HepG2 (cell line): ENCODE results near the gene PSMB1. TPM values are rescaled to one million over a fixed set of nuclear protein-coding genes. Genes with fewer than 3 reads are reported as not detected.

Source experiments
- FOSL1 ChIP-seq: sonication (generic); formaldehyde crosslinking; IDR thresholded peaks from 2 replicates; pipeline ENCODE4 v1.9.0; 2021; ENCODE audit warnings: missing genetic modification reagents, borderline replicate concordance
- TAF15 ChIP-seq: fragments of 200-400 bp; formaldehyde crosslinking; IDR thresholded peaks from one replicate; pipeline ENCODE4 v1.6.1; 2018; ENCODE audit warnings: mild to moderate bottlenecking, low read depth, low read length; ENCODE audit not compliant: poor library complexity, severe bottlenecking
- ZNF3 ChIP-seq: IDR thresholded peaks from 2 replicates; pipeline ENCODE4 v1.7.0; 2017; ENCODE audit warnings: inconsistent platforms
- ZNF331 ChIP-seq: sonication (generic); formaldehyde crosslinking; IDR thresholded peaks from 2 replicates; pipeline ENCODE4 v1.4.0; 2020; ENCODE audit warnings: missing genetic modification reagents
- ZNF431 ChIP-seq: sonication (generic); formaldehyde crosslinking; IDR thresholded peaks from 2 replicates; pipeline ENCODE4 v1.9.0; 2022; ENCODE audit warnings: missing genetic modification reagents, low read depth, mild to moderate bottlenecking, borderline replicate concordance
- polyA plus RNA-seq, 8 experiments: library from polyadenylated mRNA; depleted of rRNA in 3 of 8; stranded (reverse) in 7 of 8; unstranded in 1 of 8; fragments of >200 nt; fragmentation: Illumina TruSeq in 4 of 8; extraction: Trizol in 4 of 8; gene quantifications; 2 replicates each; pipeline versions ENCODE4 v1.2.1 to v1.2.3, GENCODE V29; 2011 to 2016; ENCODE audit warnings: low read depth in 4 of 8, missing spikeins in 1 of 8, mixed read lengths in 1 of 8; ENCODE audit not compliant: insufficient read depth in 1 of 8
- total RNA-seq, 5 experiments: library from RNA; depleted of rRNA; stranded (reverse); fragments of >200 nt; fragmentation: Illumina TruSeq; extraction: Trizol; gene quantifications; 2 replicates each; pipeline ENCODE4 v1.2.3, GENCODE V29; 2016; ENCODE audit warnings: low read depth in 1 of 5
- TF ChIP-seq, protein P1 (sequence below), 2 experiments: sonication (generic) in 1 of 2; formaldehyde crosslinking in 1 of 2; IDR thresholded peaks; 2 replicates each; pipeline versions ENCODE4 v1.5.1 to v1.6.1; 2011 to 2020; ENCODE audit warnings: borderline replicate concordance in 1 of 2, low read depth in 1 of 2, low read length in 1 of 2, mild to moderate bottlenecking in 1 of 2, missing genetic modification reagents in 1 of 2, moderate library complexity in 1 of 2
- TF ChIP-seq, protein P2 (sequence below): sonication (generic); formaldehyde crosslinking; IDR thresholded peaks from 2 replicates; pipeline ENCODE4 v1.4.0; 2020; ENCODE audit warnings: mild to moderate bottlenecking, missing genetic modification reagents
- TF ChIP-seq, protein P3 (sequence below): sonication (generic); formaldehyde crosslinking; IDR thresholded peaks from 2 replicates; pipeline ENCODE4 v1.4.0; 2020; ENCODE audit warnings: mild to moderate bottlenecking, missing genetic modification reagents
- TF ChIP-seq, protein P4 (sequence below): sonication (generic); formaldehyde crosslinking; IDR thresholded peaks from 2 replicates; pipeline ENCODE4 v1.4.0; 2020; ENCODE audit warnings: low read depth, mild to moderate bottlenecking, missing genetic modification reagents
- TF ChIP-seq, protein P5 (sequence below): sonication (generic); formaldehyde crosslinking; IDR thresholded peaks from 2 replicates; pipeline ENCODE4 v1.9.0; 2021; ENCODE audit warnings: missing genetic modification reagents, borderline replicate concordance
- TF ChIP-seq, protein P6 (sequence below): sonication (generic); formaldehyde crosslinking; IDR thresholded peaks from 2 replicates; pipeline ENCODE4 v1.4.0; 2020; ENCODE audit warnings: mild to moderate bottlenecking, missing genetic modification reagents
- TF ChIP-seq, protein P7 (sequence below): IDR thresholded peaks from 2 replicates; pipeline ENCODE4 v1.6.1; 2016; ENCODE audit warnings: control low read depth

PSMB1 gene
- total and polyA plus RNA-seq, 2 of the 13 experiments (the other 11 are each of a cell fraction or from before 2014, with no cell fraction given) = 528 to 592 TPM

DNA sequence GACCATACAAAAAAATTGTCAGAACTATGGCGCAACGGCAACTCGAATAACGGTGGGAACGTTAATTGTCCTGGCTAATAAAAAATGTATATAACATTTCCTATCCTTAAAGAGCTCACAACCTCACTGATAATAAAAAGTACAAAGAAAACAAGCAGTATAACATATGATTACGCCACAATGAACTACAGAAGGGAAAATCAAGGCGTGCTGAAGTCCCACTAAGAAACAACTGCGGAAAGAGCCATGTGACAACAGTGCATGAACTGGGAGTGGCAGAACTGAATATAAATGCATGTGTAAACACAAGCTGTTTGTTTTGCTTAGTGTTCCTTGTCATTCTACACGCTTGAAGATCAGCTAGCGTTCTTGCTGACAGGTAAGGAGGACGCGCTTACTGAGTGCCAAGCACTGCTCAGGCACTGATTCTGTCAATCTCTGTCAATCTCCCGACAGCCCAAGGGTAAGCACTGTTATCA, 466 bp upstream of the PSMB1 start (continued):
- TF ChIP-seq, protein P1, sequence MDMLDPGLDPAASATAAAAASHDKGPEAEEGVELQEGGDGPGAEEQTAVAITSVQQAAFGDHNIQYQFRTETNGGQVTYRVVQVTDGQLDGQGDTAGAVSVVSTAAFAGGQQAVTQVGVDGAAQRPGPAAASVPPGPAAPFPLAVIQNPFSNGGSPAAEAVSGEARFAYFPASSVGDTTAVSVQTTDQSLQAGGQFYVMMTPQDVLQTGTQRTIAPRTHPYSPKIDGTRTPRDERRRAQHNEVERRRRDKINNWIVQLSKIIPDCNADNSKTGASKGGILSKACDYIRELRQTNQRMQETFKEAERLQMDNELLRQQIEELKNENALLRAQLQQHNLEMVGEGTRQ (IDR thresholded peaks at IDR 0.05; ENCODE audit: low read depth, low read length) = no peak
- TF ChIP-seq, protein P1 (CRISPR knock-in tag; IDR thresholded peaks at IDR 0.05; ENCODE audit: borderline replicate concordance) = peak; percentile 38; the same call in 1 of the 2 replicates
- TF ChIP-seq, protein P2, sequence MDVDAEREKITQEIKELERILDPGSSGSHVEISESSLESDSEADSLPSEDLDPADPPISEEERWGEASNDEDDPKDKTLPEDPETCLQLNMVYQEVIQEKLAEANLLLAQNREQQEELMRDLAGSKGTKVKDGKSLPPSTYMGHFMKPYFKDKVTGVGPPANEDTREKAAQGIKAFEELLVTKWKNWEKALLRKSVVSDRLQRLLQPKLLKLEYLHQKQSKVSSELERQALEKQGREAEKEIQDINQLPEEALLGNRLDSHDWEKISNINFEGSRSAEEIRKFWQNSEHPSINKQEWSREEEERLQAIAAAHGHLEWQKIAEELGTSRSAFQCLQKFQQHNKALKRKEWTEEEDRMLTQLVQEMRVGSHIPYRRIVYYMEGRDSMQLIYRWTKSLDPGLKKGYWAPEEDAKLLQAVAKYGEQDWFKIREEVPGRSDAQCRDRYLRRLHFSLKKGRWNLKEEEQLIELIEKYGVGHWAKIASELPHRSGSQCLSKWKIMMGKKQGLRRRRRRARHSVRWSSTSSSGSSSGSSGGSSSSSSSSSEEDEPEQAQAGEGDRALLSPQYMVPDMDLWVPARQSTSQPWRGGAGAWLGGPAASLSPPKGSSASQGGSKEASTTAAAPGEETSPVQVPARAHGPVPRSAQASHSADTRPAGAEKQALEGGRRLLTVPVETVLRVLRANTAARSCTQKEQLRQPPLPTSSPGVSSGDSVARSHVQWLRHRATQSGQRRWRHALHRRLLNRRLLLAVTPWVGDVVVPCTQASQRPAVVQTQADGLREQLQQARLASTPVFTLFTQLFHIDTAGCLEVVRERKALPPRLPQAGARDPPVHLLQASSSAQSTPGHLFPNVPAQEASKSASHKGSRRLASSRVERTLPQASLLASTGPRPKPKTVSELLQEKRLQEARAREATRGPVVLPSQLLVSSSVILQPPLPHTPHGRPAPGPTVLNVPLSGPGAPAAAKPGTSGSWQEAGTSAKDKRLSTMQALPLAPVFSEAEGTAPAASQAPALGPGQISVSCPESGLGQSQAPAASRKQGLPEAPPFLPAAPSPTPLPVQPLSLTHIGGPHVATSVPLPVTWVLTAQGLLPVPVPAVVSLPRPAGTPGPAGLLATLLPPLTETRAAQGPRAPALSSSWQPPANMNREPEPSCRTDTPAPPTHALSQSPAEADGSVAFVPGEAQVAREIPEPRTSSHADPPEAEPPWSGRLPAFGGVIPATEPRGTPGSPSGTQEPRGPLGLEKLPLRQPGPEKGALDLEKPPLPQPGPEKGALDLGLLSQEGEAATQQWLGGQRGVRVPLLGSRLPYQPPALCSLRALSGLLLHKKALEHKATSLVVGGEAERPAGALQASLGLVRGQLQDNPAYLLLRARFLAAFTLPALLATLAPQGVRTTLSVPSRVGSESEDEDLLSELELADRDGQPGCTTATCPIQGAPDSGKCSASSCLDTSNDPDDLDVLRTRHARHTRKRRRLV (CRISPR knock-in tag) = 0 out of 2 replicates have a peak, but pooled peaks have one; percentile 5
- TF ChIP-seq ZNF431 (CRISPR knock-in tag) (0 out of 2 replicates have a peak, but pooled peaks have one; percentile 11), FOSL1 (CRISPR knock-in tag) (no peak), ZNF3 (CRISPR knock-in tag) (no peak), TAF15 (no peak), ZNF331 (no peak)
- TF ChIP-seq, protein P3, sequence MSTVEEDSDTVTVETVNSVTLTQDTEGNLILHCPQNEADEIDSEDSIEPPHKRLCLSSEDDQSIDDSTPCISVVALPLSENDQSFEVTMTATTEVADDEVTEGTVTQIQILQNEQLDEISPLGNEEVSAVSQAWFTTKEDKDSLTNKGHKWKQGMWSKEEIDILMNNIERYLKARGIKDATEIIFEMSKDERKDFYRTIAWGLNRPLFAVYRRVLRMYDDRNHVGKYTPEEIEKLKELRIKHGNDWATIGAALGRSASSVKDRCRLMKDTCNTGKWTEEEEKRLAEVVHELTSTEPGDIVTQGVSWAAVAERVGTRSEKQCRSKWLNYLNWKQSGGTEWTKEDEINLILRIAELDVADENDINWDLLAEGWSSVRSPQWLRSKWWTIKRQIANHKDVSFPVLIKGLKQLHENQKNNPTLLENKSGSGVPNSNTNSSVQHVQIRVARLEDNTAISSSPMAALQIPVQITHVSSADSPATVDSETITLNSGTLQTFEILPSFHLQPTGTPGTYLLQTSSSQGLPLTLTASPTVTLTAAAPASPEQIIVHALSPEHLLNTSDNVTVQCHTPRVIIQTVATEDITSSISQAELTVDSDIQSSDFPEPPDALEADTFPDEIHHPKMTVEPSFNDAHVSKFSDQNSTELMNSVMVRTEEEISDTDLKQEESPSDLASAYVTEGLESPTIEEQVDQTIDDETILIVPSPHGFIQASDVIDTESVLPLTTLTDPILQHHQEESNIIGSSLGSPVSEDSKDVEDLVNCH (CRISPR knock-in tag) = no peak
- TF ChIP-seq, protein P4, sequence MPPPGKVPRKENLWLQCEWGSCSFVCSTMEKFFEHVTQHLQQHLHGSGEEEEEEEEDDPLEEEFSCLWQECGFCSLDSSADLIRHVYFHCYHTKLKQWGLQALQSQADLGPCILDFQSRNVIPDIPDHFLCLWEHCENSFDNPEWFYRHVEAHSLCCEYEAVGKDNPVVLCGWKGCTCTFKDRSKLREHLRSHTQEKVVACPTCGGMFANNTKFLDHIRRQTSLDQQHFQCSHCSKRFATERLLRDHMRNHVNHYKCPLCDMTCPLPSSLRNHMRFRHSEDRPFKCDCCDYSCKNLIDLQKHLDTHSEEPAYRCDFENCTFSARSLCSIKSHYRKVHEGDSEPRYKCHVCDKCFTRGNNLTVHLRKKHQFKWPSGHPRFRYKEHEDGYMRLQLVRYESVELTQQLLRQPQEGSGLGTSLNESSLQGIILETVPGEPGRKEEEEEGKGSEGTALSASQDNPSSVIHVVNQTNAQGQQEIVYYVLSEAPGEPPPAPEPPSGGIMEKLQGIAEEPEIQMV (CRISPR knock-in tag) = 0 out of 2 replicates have a peak, but pooled peaks have one; percentile 17
- TF ChIP-seq, protein P5, sequence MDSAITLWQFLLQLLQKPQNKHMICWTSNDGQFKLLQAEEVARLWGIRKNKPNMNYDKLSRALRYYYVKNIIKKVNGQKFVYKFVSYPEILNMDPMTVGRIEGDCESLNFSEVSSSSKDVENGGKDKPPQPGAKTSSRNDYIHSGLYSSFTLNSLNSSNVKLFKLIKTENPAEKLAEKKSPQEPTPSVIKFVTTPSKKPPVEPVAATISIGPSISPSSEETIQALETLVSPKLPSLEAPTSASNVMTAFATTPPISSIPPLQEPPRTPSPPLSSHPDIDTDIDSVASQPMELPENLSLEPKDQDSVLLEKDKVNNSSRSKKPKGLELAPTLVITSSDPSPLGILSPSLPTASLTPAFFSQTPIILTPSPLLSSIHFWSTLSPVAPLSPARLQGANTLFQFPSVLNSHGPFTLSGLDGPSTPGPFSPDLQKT (CRISPR knock-in tag) = no peak
- TF ChIP-seq, protein P6, sequence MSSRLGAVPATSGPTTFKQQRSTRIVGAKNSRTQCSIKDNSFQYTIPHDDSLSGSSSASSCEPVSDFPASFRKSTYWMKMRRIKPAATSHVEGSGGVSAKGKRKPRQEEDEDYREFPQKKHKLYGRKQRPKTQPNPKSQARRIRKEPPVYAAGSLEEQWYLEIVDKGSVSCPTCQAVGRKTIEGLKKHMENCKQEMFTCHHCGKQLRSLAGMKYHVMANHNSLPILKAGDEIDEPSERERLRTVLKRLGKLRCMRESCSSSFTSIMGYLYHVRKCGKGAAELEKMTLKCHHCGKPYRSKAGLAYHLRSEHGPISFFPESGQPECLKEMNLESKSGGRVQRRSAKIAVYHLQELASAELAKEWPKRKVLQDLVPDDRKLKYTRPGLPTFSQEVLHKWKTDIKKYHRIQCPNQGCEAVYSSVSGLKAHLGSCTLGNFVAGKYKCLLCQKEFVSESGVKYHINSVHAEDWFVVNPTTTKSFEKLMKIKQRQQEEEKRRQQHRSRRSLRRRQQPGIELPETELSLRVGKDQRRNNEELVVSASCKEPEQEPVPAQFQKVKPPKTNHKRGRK (CRISPR knock-in tag) = no peak
- TF ChIP-seq, protein P7, sequence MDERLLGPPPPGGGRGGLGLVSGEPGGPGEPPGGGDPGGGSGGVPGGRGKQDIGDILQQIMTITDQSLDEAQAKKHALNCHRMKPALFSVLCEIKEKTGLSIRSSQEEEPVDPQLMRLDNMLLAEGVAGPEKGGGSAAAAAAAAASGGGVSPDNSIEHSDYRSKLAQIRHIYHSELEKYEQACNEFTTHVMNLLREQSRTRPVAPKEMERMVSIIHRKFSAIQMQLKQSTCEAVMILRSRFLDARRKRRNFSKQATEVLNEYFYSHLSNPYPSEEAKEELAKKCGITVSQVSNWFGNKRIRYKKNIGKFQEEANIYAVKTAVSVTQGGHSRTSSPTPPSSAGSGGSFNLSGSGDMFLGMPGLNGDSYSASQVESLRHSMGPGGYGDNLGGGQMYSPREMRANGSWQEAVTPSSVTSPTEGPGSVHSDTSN (CRISPR knock-in tag) = peak; percentile 36; the same call in 1 of the 2 replicates
